ENCODE results near the gene C16orf74.

DNA sequence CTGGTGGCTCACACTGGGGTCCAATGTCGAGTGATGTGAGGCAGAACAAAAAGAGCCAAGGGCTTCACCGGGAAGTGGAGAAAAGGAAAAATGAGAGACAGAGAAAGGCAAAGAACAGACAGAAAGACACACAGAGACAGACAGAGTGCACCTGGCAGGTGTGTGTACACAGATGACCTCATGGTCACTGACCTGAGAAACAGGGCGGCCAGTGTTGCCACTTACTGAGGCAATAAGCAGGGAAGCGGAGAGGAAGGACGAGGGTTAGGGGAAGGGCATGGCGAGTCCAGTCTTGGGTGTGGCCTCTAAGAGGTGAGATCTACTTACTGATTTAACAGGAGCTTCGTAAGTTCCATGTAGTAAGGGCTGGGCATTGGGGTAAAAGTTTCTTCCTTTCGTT lies 69.6 kb downstream of the C16orf74 start:
- TF ChIP-seq CTCF (IDR thresholded peaks at IDR 0.05; ENCODE audit: insufficient read depth, low read length, poor library complexity, severe bottlenecking) (no peak), EZH2phosphoT487 (conservative IDR thresholded peaks at IDR 0.05; ENCODE audit: low read length) (no peak)

Measured in SU-DHL-6 (cell line).